ENCODE measurements around the gene CLDND2. TPM values are rescaled to one million over a fixed set of nuclear protein-coding genes. Genes with fewer than 3 reads are reported as not detected.

The CLDND2 gene
- total RNA-seq, 1 experiment from 2014 or later = not detected

DNA sequence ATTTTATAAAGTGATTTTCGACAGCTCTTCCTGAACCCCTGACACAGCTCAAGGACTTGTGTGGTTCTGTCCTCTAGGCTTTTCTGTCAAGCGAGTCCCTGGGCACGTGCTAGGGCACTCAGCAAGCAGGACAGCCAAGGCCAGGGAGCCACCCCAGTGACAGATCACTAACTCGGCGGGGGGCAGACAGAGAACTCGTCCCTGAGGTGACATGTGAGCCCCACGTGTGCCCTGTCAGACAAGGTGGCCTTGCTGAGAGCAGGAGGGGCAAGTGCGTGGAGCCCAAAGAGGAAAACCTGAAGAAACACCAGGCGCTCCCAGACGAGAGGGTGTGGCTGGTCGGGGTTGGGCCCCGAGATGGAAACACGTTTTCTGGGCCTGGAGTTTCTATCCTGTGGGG is 7.6 kb downstream of the CLDND2 start:
- Histone ChIP-seq H3K23ac (ENCODE audit: insufficient read length, low read depth, low read length) (no peak overlapping the region), H4K91ac (ENCODE audit: insufficient read length, low read depth, low read length) (no peak overlapping the region), H3K4me2 (ENCODE audit: insufficient read depth, insufficient read length, low read length) (no peak overlapping the region), H4K8ac (replicated peaks; ENCODE audit: insufficient read length, low read depth, low read length) (no peak overlapping the region), H3K27me3 (ENCODE audit: insufficient read depth, low read length) (no peaks in the 10 kb centered on the region), H3T11ph (ENCODE audit: low read length) (no peak overlapping the region), H2AK5ac (ENCODE audit: insufficient read length, low read length) (no peak overlapping the region), H3K9ac (ENCODE audit: extremely low read depth, insufficient read length, low read length) (no peak overlapping the region), H2AFZ (ENCODE audit: low read length) (no peak overlapping the region), H4K20me1 (ENCODE audit: control insufficient read depth, insufficient read depth, insufficient read length) (no peaks in the 10 kb centered on the region), H2BK5ac (ENCODE audit: insufficient read length, low read length) (no peak overlapping the region), H4K5ac (ENCODE audit: insufficient read length, low read depth, low read length) (no peak overlapping the region), H3K9me3 (ENCODE audit: control insufficient read depth, low read depth, low read length) (no peaks in the 10 kb centered on the region), H3K79me1 (ENCODE audit: insufficient read depth, low read depth, low read length, poor library complexity, severe bottlenecking) (no peaks in the 10 kb centered on the region), H3K56ac (ENCODE audit: insufficient read length, low read depth, low read length) (no peak overlapping the region), H3K79me2 (ENCODE audit: insufficient read depth, low read length) (no peaks in the 10 kb centered on the region), H3K4me1 (ENCODE audit: insufficient read depth, low read length) (no peaks in the 10 kb centered on the region), H2BK12ac (ENCODE audit: insufficient read length, low read depth, low read length) (no peak overlapping the region), H2BK15ac (ENCODE audit: low read depth, low read length) (no peak overlapping the region), H3K23me2 (ENCODE audit: insufficient read length, low read depth, low read length, poor library complexity, severe bottlenecking) (peaks cover 8% of the 10 kb centered on the region), H2BK120ac (ENCODE audit: low read depth, low read length, poor library complexity, severe bottlenecking) (no peak overlapping the region), H3K4ac (ENCODE audit: low read depth, low read length) (no peak overlapping the region), H3K14ac (ENCODE audit: insufficient read depth, low read length) (no peak overlapping the region), H2BK20ac (ENCODE audit: low read depth, low read length, poor library complexity, severe bottlenecking) (no peak overlapping the region), H3K27ac (ENCODE audit: insufficient read length, low read depth, low read length) (no peak overlapping the region), H3K18ac (ENCODE audit: insufficient read length, low read depth, low read length) (no peak overlapping the region)
- TF ChIP-seq, protein P1, sequence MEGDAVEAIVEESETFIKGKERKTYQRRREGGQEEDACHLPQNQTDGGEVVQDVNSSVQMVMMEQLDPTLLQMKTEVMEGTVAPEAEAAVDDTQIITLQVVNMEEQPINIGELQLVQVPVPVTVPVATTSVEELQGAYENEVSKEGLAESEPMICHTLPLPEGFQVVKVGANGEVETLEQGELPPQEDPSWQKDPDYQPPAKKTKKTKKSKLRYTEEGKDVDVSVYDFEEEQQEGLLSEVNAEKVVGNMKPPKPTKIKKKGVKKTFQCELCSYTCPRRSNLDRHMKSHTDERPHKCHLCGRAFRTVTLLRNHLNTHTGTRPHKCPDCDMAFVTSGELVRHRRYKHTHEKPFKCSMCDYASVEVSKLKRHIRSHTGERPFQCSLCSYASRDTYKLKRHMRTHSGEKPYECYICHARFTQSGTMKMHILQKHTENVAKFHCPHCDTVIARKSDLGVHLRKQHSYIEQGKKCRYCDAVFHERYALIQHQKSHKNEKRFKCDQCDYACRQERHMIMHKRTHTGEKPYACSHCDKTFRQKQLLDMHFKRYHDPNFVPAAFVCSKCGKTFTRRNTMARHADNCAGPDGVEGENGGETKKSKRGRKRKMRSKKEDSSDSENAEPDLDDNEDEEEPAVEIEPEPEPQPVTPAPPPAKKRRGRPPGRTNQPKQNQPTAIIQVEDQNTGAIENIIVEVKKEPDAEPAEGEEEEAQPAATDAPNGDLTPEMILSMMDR (conservative IDR thresholded peaks at IDR 0.05) = no peak
- no peak overlapping the region for H3K4me3 Mint-ChIP-seq
- H3K4me1 Mint-ChIP-seq = peaks cover 27 to 29% of the 10 kb centered on the region in 2 experiments
- no peaks in the 10 kb centered on the region for H3K9me3 Mint-ChIP-seq
- WGBS (ENCODE audit: extremely low coverage, insufficient read length, low lambda C conversion rate) = no CpG with 5 or more reads among the region's 13 CpGs
- no peak overlapping the region for H3K27ac Mint-ChIP-seq
- DNase-seq = no peak
- H3K27me3 Mint-ChIP-seq (ENCODE audit: low read depth) = no peaks in the 10 kb centered on the region
- no peaks in the 10 kb centered on the region for H3K36me3 Mint-ChIP-seq (ENCODE audit: insufficient read depth in 1 of 3, low read depth in 3 of 3)

Measured in H9 (cell line).